ENCODE data around the gene ZXDC.

Gene ZXDC

DNA sequence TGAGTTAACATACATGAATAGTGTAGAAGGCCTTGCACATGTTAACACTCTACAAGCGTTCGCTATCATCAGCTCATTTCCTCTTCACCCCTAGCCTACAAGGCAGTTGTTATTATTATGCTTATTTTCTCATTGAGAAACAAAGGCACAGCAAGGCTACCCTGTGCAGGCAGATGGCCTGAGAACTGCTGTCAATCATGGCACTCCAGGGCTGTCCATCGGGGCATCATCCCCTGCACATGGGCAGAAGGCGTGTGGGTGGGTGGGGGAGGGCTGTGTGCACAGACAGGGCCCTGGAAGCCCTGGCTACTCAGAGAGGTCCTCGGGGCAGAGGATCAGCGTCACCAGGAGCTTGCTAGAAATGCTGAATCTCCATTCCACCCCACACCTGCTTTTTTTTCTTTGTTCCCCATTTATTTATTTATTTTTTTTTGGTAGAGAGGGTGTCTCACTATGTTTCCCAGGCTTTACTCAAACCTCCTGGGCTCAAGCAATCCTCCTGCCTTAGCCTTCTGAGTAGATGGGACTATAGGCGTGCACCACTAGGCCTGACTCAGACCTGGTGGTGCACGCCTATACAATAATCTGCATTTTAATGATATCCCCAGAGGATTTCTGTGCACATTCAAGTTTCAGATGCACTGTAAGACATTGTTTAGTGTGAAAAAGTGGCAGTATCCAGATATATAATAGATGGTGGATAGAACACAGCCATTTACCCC lies 9.6 kb upstream of the ZXDC start:
- Histone ChIP-seq H3K9me3 (ENCODE audit: severe bottlenecking) (no peaks in the 10 kb centered on the region), H3K36me3 (no peaks in the 10 kb centered on the region), H3K27me3 (ENCODE audit: insufficient read depth, low read depth, severe bottlenecking) (no peaks in the 10 kb centered on the region), H3K27ac (no peak overlapping the region), H3K4me3 (ENCODE audit: low read depth, low read length) (no peak overlapping the region)
- TF ChIP-seq, protein P1, sequence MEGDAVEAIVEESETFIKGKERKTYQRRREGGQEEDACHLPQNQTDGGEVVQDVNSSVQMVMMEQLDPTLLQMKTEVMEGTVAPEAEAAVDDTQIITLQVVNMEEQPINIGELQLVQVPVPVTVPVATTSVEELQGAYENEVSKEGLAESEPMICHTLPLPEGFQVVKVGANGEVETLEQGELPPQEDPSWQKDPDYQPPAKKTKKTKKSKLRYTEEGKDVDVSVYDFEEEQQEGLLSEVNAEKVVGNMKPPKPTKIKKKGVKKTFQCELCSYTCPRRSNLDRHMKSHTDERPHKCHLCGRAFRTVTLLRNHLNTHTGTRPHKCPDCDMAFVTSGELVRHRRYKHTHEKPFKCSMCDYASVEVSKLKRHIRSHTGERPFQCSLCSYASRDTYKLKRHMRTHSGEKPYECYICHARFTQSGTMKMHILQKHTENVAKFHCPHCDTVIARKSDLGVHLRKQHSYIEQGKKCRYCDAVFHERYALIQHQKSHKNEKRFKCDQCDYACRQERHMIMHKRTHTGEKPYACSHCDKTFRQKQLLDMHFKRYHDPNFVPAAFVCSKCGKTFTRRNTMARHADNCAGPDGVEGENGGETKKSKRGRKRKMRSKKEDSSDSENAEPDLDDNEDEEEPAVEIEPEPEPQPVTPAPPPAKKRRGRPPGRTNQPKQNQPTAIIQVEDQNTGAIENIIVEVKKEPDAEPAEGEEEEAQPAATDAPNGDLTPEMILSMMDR (IDR thresholded peaks at IDR 0.05; ENCODE audit: low read depth, low read length) = no peak
- DNase-seq = peak; percentile 40

DNA sequence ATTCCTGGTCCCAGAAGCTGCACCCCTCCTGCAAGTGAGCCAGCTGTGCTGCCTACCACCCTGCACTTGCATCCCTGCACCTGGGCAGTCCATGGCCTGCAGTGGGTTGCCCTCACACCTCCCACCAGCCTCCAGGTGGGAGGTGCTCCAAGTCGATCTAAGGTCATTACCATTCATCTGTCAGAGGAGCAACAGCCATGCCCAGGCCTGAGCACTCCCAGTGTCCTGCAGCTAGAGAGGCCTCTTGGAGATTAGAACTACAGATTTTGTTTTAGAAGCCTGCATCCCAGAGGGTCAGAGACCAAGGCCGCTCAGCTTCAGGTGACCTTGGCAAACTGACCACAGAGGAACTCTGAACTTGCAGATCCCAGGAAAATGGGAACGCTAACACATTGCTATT lies 9.0 kb upstream of the ZXDC start:
- DNase-seq = no peak
- H3K36me3 ChIP-seq = no peaks in the 10 kb centered on the region
- H3K27ac ChIP-seq = no peak overlapping the region
- no peaks in the 10 kb centered on the region for H3K27me3 ChIP-seq (ENCODE audit: insufficient read depth, low read depth, severe bottlenecking)
- TF ChIP-seq, protein P1 (IDR thresholded peaks at IDR 0.05; ENCODE audit: low read depth, low read length) = no peak
- H3K4me3 ChIP-seq (ENCODE audit: low read depth, low read length) = no peak overlapping the region
- H3K9me3 ChIP-seq (ENCODE audit: severe bottlenecking) = no peaks in the 10 kb centered on the region

DNA sequence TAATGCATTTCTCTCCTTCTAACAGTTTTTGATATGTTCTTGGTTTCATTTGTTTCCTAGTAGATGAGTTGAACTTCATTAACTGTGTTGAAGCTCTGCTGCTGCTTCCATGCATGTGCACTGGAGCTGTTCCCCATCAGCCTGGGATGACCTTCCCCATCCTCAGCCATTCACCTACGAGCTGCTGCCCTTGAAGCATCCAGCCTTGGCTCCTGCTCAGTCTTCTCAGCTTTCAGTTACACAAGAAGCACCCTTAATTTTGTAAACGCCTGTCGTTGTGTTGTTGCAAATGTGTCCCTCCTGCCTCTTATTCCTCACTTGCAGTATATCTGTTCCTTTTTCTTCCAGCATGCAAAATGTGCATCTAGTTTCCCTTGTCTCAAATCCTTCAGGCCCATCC lies 8.5 kb upstream of the ZXDC start:
- Histone ChIP-seq H3K4me3 (ENCODE audit: low read depth, low read length) (no peak overlapping the region), H3K27me3 (ENCODE audit: insufficient read depth, low read depth, severe bottlenecking) (no peaks in the 10 kb centered on the region), H3K36me3 (no peaks in the 10 kb centered on the region), H3K27ac (no peak overlapping the region), H3K9me3 (ENCODE audit: severe bottlenecking) (no peaks in the 10 kb centered on the region)
- TF ChIP-seq, protein P1 (IDR thresholded peaks at IDR 0.05; ENCODE audit: low read depth, low read length) = no peak
- no peak for DNase-seq

DNA sequence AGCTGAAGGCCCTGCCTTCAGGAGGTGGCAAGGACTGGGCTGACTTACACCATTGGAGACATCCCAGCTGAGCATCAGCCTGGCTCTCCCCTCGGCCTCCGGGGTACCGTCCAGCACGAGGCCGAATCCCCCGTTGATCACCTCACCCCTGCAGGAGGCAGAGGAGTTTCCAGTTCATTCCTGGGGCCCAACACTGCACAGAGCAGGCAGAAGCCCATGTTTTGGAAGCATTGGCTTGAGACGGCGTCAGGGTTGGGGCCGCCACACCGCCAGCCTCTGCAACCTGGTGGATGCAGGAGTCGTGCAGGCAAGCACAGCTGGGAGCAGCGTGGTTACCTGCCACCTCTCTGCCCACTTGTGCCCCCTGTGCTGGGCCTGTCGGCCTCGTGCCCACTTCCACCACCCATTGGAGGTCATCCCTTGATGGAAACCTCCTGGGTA lies 7.7 kb upstream of the ZXDC start:
- TF ChIP-seq, protein P1 (IDR thresholded peaks at IDR 0.05; ENCODE audit: low read depth, low read length) = no peak
- H3K27me3 ChIP-seq (ENCODE audit: insufficient read depth, low read depth, severe bottlenecking) = no peaks in the 10 kb centered on the region

DNA sequence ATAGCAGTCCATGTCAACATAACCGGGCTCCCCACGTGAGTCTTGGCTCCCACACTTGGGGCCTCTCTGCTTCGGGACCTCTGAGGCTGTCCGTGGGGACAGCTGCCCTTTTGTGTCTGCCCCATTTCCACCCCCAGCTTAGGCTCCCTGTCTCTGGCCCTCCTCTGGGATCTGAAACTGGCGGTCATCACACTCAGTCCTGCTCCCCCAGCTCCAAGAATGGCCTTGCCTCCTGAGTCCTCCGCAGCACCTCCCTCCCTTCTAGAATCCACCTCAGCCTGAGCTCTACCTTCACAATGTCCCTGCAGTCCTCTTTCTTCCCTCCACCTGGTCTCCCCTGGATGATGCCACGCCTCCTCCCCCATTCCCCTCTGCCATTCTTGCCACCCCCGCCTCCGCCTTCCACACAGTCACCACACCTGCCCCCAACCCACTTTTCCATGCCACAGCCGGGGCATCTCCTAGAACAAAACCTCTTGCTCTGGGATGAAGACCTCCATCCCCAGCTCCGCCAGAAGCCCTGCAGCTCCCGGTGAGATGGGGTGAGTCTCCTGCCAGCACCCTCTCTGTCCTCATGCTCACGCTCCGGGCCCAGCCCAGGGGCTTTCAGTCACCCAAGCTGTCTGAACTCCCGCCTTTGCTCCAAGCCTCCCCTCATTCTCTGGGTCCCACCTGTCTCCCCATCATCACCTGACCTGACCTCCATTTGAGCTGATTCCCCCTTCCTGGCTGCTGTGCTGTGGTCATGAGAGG lies 7.0 kb upstream of the ZXDC start:
- TF ChIP-seq, protein P1 (IDR thresholded peaks at IDR 0.05; ENCODE audit: low read depth, low read length) = no peak
- no peak for DNase-seq
- Histone ChIP-seq H3K27ac (no peak overlapping the region), H3K36me3 (no peaks in the 10 kb centered on the region), H3K9me3 (ENCODE audit: severe bottlenecking) (no peaks in the 10 kb centered on the region), H3K4me3 (ENCODE audit: low read depth, low read length) (no peak overlapping the region), H3K27me3 (ENCODE audit: insufficient read depth, low read depth, severe bottlenecking) (no peaks in the 10 kb centered on the region)

More for the DNA sequence above, 7.7 kb upstream of the ZXDC start:
- no peak overlapping the region for H3K4me3 ChIP-seq (ENCODE audit: low read depth, low read length)
- no peaks in the 10 kb centered on the region for H3K9me3 ChIP-seq (ENCODE audit: severe bottlenecking)
- no peak overlapping the region for H3K27ac ChIP-seq
- DNase-seq = no peak
- H3K36me3 ChIP-seq = no peaks in the 10 kb centered on the region
